Natural killer cell (primary cell): Measurements from ENCODE around the gene WDHD1. TPM values are rescaled to one million over a fixed set of nuclear protein-coding genes. Genes with fewer than 3 reads are reported as not detected.
A peak's percentile ranks its signal among the peaks of the same experiment; 100 is the strongest.

Experiments used
- ATAC-seq, 3 donors: fragments of 150-1000 bp in 2 of 3; fragments of 200-7000 bp in 1 of 3; cut with Tn5 transposase; 1 replicate in 1 of 3; 2 replicates in 2 of 3; pipeline ENCODE4 v1.10.0; 2021; ENCODE audit warnings: mild to moderate bottlenecking in 2 of 3, moderate library complexity in 2 of 3
- DNase-seq, 2 donors: peaks; one replicate each; pipeline versions ENCODE4 v3.0.0 to v3.0.0-alpha.2; 2013 to 2021; ENCODE audit warnings: mixed read lengths in 1 of 2
- H3K27ac ChIP-seq: one replicate; pipeline ENCODE4 v1.5.1; 2013; ENCODE audit warnings: mild to moderate bottlenecking, low read length
- H3K27me3 ChIP-seq: one replicate; pipeline ENCODE4 v1.6.1; 2013; ENCODE audit warnings: low read length; ENCODE audit not compliant: control insufficient read depth, insufficient read depth
- H3K36me3 ChIP-seq: one replicate; pipeline ENCODE4 v1.6.1; 2013; ENCODE audit warnings: low read length; ENCODE audit not compliant: control insufficient read depth, insufficient read depth
- H3K4me1 ChIP-seq: one replicate; pipeline ENCODE4 v1.6.1; 2013; ENCODE audit warnings: low read length; ENCODE audit not compliant: control insufficient read depth, insufficient read depth
- H3K4me3 ChIP-seq: one replicate; pipeline ENCODE4 v1.5.1; 2013; ENCODE audit warnings: low read length
- H3K9me3 ChIP-seq: one replicate; pipeline ENCODE4 v1.6.1; 2013; ENCODE audit warnings: low read length; ENCODE audit not compliant: control insufficient read depth, insufficient read depth
- H3K27ac Mint-ChIP-seq, 2 donors: one replicate each; pipeline ENCODE4 v1.8.0; 2022; ENCODE audit warnings: mild to moderate bottlenecking in 2 of 2, mixed read lengths in 2 of 2, moderate library complexity in 1 of 2
- H3K27me3 Mint-ChIP-seq, 2 donors: one replicate each; pipeline ENCODE4 v1.8.0; 2022; ENCODE audit warnings: low read depth in 2 of 2, mixed read lengths in 2 of 2
- H3K36me3 Mint-ChIP-seq: one replicate; pipeline ENCODE4 v1.8.0; 2022; ENCODE audit warnings: mixed read lengths
- H3K4me1 Mint-ChIP-seq, 2 donors: one replicate each; pipeline ENCODE4 v1.8.0; 2022; ENCODE audit warnings: mixed read lengths in 2 of 2
- H3K4me3 Mint-ChIP-seq: one replicate; pipeline ENCODE4 v1.8.0; 2022; ENCODE audit warnings: mild to moderate bottlenecking, moderate library complexity, mixed read lengths
- H3K9me3 Mint-ChIP-seq, 2 donors: one replicate each; pipeline ENCODE4 v1.8.0; 2022; ENCODE audit warnings: mixed read lengths in 2 of 2
- CTCF ChIP-seq: fragments of 200-600 bp; IDR thresholded peaks from one replicate; pipeline ENCODE4 v1.8.0; 2022; ENCODE audit warnings: antibody characterized with exemption
- WGBS: methylation state at CpG from one replicate; pipeline ENCODE4 v1.1.7; 2013; ENCODE audit warnings: missing lambda C conversion rate; ENCODE audit not compliant: insufficient coverage; 5-methylcytosine and 5-hydroxymethylcytosine counted together
- intact Hi-C: fragments of 100-400 bp; cut with micrococcal nuclease; formaldehyde crosslinking; loops from one replicate; pipeline ENCODE4 v1.14.2; 2022
- total RNA-seq, 4 donors: library from RNA; stranded (reverse); fragments of 120-200 nt in 1 of 4; gene quantifications; one replicate each; pipeline versions ENCODE4 v1.2.3 to v1.2.4, GENCODE V29; 2013 to 2022

Gene WDHD1, protein sequence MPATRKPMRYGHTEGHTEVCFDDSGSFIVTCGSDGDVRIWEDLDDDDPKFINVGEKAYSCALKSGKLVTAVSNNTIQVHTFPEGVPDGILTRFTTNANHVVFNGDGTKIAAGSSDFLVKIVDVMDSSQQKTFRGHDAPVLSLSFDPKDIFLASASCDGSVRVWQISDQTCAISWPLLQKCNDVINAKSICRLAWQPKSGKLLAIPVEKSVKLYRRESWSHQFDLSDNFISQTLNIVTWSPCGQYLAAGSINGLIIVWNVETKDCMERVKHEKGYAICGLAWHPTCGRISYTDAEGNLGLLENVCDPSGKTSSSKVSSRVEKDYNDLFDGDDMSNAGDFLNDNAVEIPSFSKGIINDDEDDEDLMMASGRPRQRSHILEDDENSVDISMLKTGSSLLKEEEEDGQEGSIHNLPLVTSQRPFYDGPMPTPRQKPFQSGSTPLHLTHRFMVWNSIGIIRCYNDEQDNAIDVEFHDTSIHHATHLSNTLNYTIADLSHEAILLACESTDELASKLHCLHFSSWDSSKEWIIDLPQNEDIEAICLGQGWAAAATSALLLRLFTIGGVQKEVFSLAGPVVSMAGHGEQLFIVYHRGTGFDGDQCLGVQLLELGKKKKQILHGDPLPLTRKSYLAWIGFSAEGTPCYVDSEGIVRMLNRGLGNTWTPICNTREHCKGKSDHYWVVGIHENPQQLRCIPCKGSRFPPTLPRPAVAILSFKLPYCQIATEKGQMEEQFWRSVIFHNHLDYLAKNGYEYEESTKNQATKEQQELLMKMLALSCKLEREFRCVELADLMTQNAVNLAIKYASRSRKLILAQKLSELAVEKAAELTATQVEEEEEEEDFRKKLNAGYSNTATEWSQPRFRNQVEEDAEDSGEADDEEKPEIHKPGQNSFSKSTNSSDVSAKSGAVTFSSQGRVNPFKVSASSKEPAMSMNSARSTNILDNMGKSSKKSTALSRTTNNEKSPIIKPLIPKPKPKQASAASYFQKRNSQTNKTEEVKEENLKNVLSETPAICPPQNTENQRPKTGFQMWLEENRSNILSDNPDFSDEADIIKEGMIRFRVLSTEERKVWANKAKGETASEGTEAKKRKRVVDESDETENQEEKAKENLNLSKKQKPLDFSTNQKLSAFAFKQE
- 1 to 10 TPM; 4.5 to 5.4 (median 5.3) TPM for total RNA-seq
- total RNA-seq (2013): 7.6 TPM

- Mint-ChIP-seq H3K36me3 (no peaks in the 10 kb centered on the region), H3K27ac (peak within 1 kb of the TSS; percentile 92 to 93), H3K9me3 (no peaks in the 10 kb centered on the region), H3K4me1 (peaks cover 32 to 36% of the 10 kb centered on the region in 2 donors), H3K4me3 (peak within 1 kb of the TSS; percentile 94), H3K27me3 (no peaks in the 10 kb centered on the region)
- H3K27me3 ChIP-seq: no peaks in the 10 kb centered on the region
- TF ChIP-seq CTCF: no peak
- H3K4me3 ChIP-seq: peak within 1 kb of the TSS; percentile 83
- intact Hi-C loops: loop anchor here (1.0 to 10.0 kb wide), 2 partner anchors 24 to 122 kb away; partner anchors contain the start of genes GCH1 and MAPK1IP1L
- H3K9me3 ChIP-seq: no peaks in the 10 kb centered on the region
- ATAC-seq (peak; percentile 92 to 97 (median 94)), DNase-seq (peak; percentile 96 to 98)
- peaks cover 2% of the 10 kb centered on the region for H3K36me3 ChIP-seq
- H3K27ac ChIP-seq: peak within 1 kb of the TSS; percentile 85
- under 1% methylated on average over 56 of the region's 56 CpGs for WGBS
- no peaks in the 10 kb centered on the region for H3K4me1 ChIP-seq
Measured at GRCh38 chr14:55026793-55027561, at the start of gene WDHD1, which contains the start of gene SOCS4. Gene WDHD1 (minus strand): TSS chr14:55027099. CDS start chr14:55026787, 312 bp downstream. Gene SOCS4 (plus strand): TSS chr14:55027236. CDS start chr14:55043042, 15,806 bp downstream.

DNA sequence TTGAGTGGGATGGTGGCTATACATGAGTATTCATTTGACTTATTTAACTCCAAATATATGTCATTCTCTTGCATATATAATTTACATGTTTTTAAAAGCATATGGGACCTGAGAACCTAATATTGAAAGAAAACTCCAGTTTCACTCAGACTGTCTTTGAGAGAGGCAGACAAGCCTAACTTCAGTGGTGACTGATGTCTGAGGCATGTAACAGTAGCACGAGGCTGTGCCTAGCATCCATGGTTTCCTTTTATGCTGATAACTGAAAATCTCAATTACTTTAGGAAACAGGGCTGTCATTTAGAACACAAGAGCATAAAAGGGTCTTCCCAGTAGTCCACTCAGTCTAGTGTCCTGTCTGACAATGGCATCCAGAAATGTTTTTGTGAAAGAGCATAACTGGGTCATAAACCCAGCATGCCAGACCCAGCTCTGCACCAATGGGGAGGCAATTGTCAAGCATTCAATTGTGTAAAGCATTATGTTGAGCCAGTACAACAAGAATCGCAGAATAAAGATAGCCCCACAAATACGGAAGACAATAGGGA is 48.8 kb upstream of the WDHD1 start:
- Mint-ChIP-seq H3K9me3 (no peaks in the 10 kb centered on the region), H3K4me1 (peaks cover 20 to 25% of the 10 kb centered on the region in 2 donors), H3K36me3 (no peaks in the 10 kb centered on the region), H3K27me3 (no peaks in the 10 kb centered on the region), H3K4me3 (no peak overlapping the region), H3K27ac (no peak overlapping the region)
- Histone ChIP-seq H3K4me3 (no peak overlapping the region), H3K36me3 (no peaks in the 10 kb centered on the region), H3K27ac (no peak overlapping the region), H3K9me3 (no peaks in the 10 kb centered on the region), H3K27me3 (no peaks in the 10 kb centered on the region), H3K4me1 (peaks cover 7% of the 10 kb centered on the region)
- intact Hi-C loops: no loop called here
- WGBS: 84% methylated on average over 3 of the region's 3 CpGs
- ATAC-seq: no peak
- no peak for DNase-seq
- TF ChIP-seq CTCF: no peak

GRCh38 chr14:55074662-55075061 is 47.8 kb upstream of the WDHD1 start:
- H3K4me3 Mint-ChIP-seq: peak overlapping the region; percentile 49
- no peak for TF ChIP-seq CTCF
- no peaks in the 10 kb centered on the region for H3K36me3 Mint-ChIP-seq
- WGBS: 12% methylated on average over 4 of the region's 5 CpGs
- H3K4me1 Mint-ChIP-seq: peaks cover 20 to 25% of the 10 kb centered on the region in 2 donors
- H3K27me3 Mint-ChIP-seq: no peaks in the 10 kb centered on the region
- Histone ChIP-seq H3K27ac (no peak overlapping the region), H3K36me3 (peaks cover 3% of the 10 kb centered on the region), H3K4me1 (peaks cover 7% of the 10 kb centered on the region), H3K4me3 (no peak overlapping the region), H3K9me3 (no peaks in the 10 kb centered on the region), H3K27me3 (no peaks in the 10 kb centered on the region)
- DNase-seq (no peak), ATAC-seq (peak in 1 of 3 donors; percentile 38)
- H3K9me3 Mint-ChIP-seq: no peaks in the 10 kb centered on the region
- peak overlapping the region in 1 of 2 donors; percentile 52 for H3K27ac Mint-ChIP-seq
- intact Hi-C loops: no loop called here
